GM21737 (cell line): Measurements from ENCODE around the gene MTCH1.

ENCODE experiments used
- ATAC-seq: cut with Tn5 transposase; IDR thresholded peaks from one replicate; pipeline ENCODE4 v1.9.1; 2021; ENCODE audit warnings: mild to moderate bottlenecking, moderate library complexity; ENCODE audit not compliant: unreplicated experiment

The MTCH1 gene

GRCh38 chr6:36927691-36928546 is 58.1 kb downstream of the MTCH1 start:
- ATAC-seq = no peak

- no peak for ATAC-seq
These were observed 59.1 kb downstream of the MTCH1 start for GRCh38 chr6:36926708-36927513.

DNA sequence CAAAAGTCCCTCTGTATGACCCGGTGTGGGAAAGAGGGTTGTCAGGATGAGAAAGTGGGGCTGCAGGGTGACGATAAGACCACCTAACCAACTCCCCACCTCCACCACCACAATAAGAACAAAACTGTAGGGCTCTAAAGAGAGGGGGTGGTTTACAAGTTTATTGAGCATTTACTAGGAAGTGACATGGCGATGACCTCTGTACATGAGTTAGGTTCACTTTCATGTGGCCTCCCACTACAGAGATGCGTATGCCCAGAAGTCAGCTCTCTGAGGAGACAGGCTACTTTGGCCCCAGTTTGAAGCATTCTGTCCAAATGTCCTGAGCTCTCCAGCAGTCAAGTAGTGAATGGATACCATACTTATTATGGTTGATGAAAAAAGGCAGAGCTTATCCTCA is 60.2 kb downstream of the MTCH1 start:
- ATAC-seq = no peak

DNA sequence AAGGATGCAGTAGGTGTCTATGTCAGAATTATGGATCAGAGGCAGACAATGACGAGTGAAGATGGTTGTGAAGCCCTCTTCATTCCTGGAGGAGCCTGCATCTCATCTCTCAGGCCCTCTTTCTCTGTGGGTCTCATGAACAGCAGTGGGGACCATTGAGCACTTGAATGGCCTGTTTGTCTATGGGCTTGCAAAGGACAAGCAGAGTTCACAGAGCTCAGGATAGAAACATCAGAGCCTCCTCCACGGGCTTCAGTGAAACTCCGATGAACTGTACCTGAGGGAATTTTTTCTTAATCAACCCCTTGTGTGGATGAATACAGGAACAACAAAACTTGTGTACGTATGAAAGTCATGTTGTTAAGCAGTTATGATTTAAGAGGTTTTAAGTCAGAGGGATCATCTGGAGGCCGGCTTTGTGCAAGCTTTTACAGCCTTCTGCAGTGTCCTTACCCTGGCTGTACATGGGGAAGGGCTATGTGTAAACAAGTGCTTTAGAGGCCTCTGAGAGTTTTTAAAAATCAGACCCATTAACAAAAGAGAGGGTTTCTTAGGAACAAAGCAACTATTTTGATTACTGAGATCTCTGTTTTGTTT is 61.1 kb downstream of the MTCH1 start:
- no peak for ATAC-seq

- ATAC-seq = no peak
These were observed 61.9 kb downstream of the MTCH1 start for GRCh38 chr6:36924131-36924530.

DNA sequence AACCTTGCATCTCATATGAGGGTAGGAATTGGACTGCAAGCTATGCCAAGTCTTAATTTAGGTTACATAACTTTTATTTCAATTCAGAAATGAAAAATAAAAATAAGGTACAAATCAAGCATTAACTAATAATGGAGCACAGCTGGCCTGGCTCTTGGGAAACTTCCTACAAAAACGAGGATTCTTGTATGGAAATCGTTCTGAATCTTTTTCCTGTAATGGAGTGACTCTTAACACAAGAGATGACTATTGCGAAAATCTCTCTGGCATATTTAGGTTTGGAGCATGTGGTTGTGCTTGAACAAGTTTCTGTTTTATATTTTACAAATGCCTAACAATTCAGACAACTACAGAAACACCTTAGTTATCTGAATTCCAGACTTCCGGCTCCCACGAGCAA is 65.5 kb downstream of the MTCH1 start:
- no peak for ATAC-seq

DNA sequence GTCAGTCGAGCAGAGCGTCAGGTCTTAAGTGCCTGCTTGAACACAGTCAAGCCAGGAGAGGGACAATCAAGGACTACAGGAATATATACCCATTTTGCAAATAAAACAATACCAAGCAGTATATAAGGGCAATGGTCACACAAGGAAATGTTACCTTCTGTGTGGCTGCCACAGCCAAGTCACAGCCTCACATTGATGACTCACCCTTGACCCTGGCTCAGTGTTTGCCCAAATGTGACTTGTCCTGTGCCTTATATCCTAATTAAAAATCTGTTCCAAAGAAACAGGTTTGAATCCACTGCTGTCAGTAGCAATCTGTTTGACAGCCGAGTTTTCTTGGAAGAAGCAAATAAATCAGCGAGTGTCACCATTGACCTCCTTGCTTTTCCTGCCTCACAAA is 65.9 kb downstream of the MTCH1 start:
- no peak for ATAC-seq
